SK-N-MC (cell line): ENCODE measurements around the gene CELSR1.

Experiments
- EZH2 ChIP-seq: fragments of 200-600 bp; sonication (generic); IDR thresholded peaks from one replicate; pipeline ENCODE4 v1.6.1; 2017; ENCODE audit warnings: antibody characterized with exemption
- POLR2AphosphoS5 ChIP-seq: IDR thresholded peaks from 2 replicates; pipeline ENCODE4 v1.6.1; 2012; ENCODE audit warnings: mild to moderate bottlenecking, low read depth, low read length, borderline replicate concordance

GRCh38 chr22:46513908-46514550 lies 23.4 kb downstream of the CELSR1 start:
- no peak for TF ChIP-seq EZH2
- TF ChIP-seq POLR2AphosphoS5: no peak
